Stomach (tissue), 4 donors: ENCODE measurements around the gene IL17RC.

Experiments used
- CTCF ChIP-seq, 7 experiments: fragments of 450-650 bp in 4 of 7; fragments of 200-600 bp in 3 of 7; sonication (generic) in 3 of 7; IDR thresholded peaks; one replicate each; pipeline ENCODE4 v1.5.1; 2016 to 2019; ENCODE audit warnings: antibody characterized with exemption in 7 of 7, control low read depth in 2 of 7, mild to moderate bottlenecking in 1 of 7
- POLR2A ChIP-seq, 4 donors: fragments of 450-650 bp; IDR thresholded peaks; one replicate each; pipeline ENCODE4 v1.6.1; 2016; ENCODE audit warnings: antibody characterized with exemption in 4 of 4, control low read depth in 2 of 4, mild to moderate bottlenecking in 1 of 4, moderate library complexity in 1 of 4

DNA sequence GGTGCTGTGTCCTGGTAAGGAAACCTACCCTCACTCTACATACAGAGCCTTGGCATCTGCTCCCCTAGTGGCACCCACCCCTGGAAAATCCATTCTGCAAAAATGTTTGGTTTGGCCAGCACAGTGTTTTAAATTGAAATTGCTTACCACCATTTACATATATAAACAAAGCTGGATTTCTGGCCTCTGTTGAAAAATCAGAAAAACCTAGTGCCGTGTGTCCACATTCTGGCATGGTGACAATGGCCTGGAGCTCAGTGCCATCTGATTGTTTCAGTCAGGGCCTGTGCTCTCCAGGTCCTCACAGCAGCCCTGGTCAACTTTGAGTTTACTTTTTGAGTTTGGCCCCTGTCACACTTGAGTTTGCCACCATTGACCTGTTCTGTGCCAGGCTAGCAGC, 2.9 kb upstream of the IL17RC start:
- TF ChIP-seq CTCF (IDR thresholded peaks at IDR 0.05) (no peak), POLR2A (IDR thresholded peaks at IDR 0.05) (no peak)
